ENCODE results near the gene GIMAP5.

Gene GIMAP5

DNA sequence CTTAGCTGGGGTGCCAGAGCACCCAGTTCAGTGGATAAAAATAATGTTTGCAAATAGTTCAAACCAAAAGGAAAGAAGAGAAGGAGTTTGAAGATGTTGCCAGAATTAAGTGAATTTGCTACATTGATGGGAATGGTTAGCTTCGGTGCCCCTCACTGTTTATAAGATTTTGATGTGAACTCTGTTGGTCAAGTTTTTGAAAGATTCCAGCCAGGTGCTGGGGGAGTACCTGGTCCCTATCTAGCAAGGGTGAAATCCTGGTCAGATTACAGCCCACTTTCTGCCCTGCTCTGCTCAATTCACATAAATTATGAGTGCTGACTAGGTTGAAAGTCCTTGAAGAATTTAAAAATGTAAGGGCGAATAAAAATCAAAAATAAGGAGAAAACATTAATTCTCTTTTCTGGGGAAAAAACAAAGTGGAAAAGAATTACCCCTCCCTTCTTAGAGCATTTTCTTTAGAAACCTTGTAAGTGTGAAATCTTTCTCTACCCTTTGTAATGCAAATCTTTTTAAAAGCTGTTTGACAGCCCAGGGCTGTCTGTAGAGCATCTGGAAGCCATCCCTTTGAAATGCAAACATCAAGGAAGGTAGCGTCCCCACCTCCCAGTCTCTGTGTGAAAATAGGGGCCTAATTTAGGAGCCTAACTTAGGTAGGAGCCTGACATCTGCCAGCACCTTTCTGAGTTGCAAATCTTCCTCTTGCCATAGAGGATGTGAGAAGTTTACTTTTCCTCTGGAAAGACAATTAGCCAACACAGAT lies 1.4 kb upstream of the GIMAP5 start:
- no peak for DNase-seq (ENCODE audit: low read depth in 2 of 2)

DNA sequence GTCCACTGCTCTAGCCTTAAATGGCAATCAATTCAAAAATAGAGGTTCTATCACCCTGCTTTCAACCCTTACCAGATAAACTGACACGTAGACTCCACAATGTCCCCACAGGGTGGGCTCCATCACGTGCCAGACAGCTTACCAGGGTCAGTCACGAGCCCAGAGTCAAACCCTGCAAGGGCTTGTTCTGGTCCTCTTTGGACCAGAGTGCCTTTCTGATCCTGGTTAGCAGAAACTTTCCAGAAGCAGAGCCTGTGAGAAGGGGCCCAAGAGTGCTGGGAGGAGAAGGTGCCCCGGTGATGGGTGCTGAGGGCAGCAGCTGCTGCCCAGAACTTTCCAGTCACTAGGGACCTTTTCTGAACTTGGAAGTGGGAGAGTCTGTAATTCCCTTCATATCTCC lies 354 bp upstream of the GIMAP5 start:
- DNase-seq (ENCODE audit: low read depth in 2 of 2): no peak

DNA sequence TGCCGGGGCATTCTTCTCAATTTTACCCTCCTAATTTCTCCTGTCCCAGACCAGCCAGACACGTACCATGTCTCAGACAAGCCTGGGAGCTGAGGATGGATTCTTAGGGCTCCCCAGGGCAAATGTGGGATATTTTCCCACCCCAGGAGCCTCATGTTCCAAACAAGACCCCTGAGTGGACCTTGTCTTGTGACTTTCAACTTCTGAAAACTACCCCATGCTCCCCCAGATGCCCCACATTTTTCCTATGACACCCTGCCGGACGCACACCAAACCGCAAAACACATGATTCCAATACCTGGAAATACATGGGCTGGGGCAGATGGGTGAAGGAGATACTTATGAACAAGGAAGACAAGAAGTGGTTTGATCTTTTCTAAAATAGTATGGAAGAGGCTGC lies 874 bp downstream of the GIMAP5 start:
- DNase-seq (ENCODE audit: low read depth in 2 of 2): no peak

GRCh38 chr7:150738591-150739001 lies 1.4 kb downstream of the GIMAP5 start:
- DNase-seq (ENCODE audit: low read depth in 2 of 2): no peak

DNA sequence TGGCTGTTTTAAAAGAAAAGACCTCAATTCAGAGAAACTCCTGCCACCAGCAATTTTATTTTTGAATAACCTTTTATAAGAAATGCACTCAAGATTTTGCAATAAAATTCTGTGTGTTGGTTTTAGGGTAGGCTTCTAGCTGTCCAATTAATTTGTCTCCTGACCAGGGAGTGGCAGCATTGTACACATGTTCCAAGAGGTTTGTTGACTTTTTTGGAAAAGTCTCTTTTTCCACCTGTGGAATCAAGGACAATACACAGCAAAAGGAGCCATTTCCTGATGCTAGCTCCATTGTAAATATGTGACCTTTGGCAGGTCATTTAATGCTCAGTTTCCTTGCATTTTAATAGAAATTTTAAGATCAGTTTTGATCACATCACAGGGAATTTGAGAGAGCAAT lies 1.8 kb downstream of the GIMAP5 start:
- no peak for DNase-seq (ENCODE audit: low read depth in 2 of 2)

DNA sequence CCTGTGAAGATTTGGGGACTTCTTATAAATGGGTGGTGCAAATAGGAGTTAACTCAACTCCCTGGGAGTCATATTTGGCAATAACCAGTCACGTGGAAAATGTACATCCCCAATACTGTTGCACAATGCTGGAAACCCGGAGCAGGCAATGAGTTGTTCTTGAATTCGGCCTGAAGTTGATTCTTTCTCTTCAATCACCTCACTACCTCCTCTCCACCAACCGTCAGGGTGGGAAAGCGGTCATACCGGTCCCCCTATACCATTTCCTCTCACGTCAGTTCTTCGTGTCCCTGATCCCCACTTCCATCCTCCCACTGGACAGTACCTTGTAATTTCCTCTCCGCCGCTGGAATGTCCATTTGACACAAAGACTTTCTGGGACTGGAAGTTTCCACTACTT lies 2.8 kb downstream of the GIMAP5 start:
- DNase-seq (ENCODE audit: low read depth in 2 of 2): no peak

DNA sequence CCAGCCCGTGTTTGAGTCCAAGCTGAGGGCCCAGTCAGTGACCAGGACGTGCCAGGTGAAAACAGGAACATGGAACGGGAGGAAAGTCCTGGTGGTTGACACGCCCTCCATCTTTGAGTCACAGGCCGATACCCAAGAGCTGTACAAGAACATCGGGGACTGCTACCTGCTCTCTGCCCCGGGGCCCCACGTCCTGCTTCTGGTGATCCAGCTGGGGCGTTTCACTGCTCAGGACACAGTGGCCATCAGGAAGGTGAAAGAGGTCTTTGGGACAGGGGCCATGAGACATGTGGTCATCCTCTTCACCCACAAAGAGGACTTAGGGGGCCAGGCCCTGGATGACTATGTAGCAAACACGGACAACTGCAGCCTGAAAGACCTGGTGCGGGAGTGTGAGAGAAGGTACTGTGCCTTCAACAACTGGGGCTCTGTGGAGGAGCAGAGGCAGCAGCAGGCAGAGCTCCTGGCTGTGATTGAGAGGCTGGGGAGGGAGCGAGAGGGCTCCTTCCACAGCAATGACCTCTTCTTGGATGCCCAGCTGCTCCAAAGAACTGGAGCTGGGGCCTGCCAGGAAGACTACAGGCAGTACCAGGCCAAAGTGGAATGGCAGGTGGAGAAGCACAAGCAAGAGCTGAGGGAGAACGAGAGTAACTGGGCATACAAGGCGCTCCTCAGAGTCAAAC lies 5.2 kb downstream of the GIMAP5 start:
- DNase-seq (ENCODE audit: low read depth in 2 of 2): no peak

GRCh38 chr7:150744041-150744656 lies 6.9 kb downstream of the GIMAP5 start:
- DNase-seq (ENCODE audit: low read depth in 2 of 2): no peak

GRCh38 chr7:150745086-150745485 lies 7.9 kb downstream of the GIMAP5 start:
- no peak for DNase-seq (ENCODE audit: low read depth in 2 of 2)

GRCh38 chr7:150745876-150746275 lies 8.7 kb downstream of the GIMAP5 start:
- no peak for DNase-seq (ENCODE audit: low read depth in 2 of 2)

DNA sequence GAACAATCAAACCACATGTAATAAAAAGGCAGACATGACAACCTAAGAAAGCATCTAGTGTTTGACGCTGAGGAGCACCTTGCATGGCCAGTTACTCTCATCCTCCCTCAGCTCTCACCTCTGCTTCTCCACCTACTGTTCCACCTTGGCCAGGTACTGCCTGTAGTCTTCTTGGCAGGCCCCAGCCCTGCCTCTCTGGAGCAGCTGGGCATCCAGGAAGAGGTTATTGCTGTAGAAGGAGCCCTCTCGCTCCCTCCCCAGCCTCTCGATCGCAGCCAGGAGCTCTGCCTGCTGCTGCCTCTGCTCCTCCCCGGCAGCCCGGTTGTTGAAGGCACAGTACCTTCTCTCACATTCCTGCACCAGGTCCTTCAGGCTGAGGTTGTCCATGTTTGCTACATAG lies 9.7 kb downstream of the GIMAP5 start:
- no peak for DNase-seq (ENCODE audit: low read depth in 2 of 2)

DNA sequence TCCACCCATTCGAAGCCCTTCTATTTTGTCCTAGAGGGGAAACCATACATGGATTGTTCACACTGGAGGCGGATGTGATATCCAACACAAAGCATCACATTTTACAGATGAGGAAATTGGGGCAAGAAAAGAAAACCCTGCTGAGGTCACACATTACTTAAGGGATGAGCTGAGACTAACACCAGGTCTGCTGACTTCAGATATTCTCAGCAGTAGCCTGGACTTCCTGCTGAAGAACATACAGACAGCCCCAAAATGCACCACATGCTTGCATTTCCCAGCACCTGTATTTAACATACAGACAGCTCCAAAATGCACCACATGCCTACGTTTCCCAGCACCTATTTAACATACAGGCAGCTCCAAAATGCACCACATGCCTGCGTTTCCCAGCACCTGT lies 11.2 kb downstream of the GIMAP5 start:
- DNase-seq (ENCODE audit: low read depth in 2 of 2): no peak

DNA sequence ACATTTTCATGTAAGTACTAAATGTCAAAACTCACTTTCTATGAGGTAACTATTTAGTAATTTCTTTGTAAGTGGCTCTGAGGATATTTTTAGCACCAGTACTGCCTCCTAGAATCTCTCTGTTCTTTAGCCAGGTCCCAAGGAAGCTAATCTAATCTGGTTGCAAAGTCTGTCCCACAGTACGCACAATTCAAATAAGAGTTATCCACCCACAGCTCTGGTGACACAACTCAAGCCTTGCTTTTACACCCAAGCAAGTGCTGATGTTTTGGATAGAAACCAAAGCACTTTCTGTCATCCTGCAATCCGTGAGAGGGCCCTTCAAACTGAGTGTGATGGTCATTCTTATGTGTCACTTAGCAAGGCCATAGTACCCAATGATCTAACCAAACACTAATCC lies 14.5 kb downstream of the GIMAP5 start:
- no peak for DNase-seq (ENCODE audit: low read depth in 2 of 2)

GRCh38 chr7:150753239-150753638 lies 16.0 kb downstream of the GIMAP5 start:
- DNase-seq (ENCODE audit: low read depth in 2 of 2): no peak

DNA sequence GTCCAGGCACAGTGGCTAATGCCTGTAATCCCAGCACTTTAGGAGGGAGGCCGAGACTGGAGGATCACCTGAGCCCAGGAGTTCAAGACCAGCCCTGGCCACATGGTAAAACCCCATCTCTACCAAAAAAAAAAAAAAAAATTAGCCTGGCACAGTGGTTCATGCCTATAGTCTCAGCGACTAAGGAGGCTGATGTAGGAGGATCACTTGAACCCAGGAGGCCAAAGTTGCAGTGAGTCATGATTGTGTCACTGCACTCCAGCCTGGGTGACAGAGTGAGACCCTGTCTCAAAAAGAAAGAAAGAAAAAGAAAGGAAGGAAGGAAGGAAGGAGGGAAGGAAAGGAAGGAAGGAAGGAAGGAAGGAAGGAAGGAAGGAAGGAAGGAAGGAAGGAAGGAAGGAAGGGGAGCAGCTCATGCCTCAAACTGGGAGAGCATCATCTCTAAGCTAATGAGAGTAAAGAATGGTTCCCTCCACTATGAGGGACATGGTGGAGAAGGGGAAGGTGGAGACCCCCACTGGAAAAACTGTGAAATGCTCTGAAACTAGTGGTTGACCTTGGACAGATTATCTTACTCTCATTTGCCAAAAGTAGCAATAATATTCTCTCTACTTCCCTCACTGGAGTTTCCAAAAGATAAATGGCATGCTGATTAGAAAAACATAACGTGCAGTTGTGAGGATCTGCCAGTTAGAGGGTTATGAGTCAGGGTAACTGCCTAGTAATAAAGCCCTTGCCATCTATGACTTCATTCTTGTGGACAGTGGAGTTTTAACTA lies 16.8 kb downstream of the GIMAP5 start:
- no peak for DNase-seq (ENCODE audit: low read depth in 2 of 2)

- DNase-seq (ENCODE audit: low read depth in 2 of 2): no peak
Measured at GRCh38 chr7:150754951-150755350, 17.7 kb downstream of the GIMAP5 start.

DNA sequence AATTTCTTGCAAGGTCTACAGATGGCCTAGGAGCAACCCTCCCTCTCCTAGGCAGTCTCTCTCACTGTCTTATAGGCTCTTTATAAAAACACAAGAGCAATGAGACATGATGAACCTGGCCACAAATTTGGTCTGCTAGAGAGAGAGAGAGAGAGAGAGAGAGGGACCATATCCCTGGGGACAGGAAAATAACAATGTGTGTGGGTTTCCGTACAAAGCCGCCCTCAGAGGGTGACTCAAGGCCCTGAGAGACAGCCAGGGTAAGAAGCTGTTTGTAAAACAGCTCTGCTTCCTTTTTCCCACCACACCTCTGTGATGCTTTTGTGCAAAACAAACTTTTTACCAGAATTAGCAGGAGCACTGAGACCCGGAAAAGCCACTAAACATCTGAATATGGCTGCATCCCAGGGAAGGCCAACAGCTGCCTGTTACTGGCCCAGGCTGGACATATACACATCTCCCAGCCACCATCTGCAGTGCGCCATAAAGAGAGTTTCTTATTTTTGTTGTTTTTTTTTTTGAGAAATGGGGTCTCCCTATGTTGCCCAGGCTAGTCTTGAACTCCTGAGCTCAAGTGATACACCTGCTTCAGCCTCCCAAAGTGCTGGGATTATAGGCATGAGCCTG lies 18.4 kb downstream of the GIMAP5 start:
- peak; percentile 47 to 68 for DNase-seq (ENCODE audit: low read depth in 2 of 2)

GRCh38 chr7:150756166-150756565 lies 18.9 kb downstream of the GIMAP5 start:
- no peak for DNase-seq (ENCODE audit: low read depth in 2 of 2)

GRCh38 chr7:150756858-150757257 lies 19.6 kb downstream of the GIMAP5 start:
- no peak for DNase-seq (ENCODE audit: low read depth in 2 of 2)

GRCh38 chr7:150759479-150759878 lies 22.3 kb downstream of the GIMAP5 start:
- DNase-seq (ENCODE audit: low read depth in 2 of 2): no peak

- no peak for DNase-seq (ENCODE audit: low read depth in 2 of 2)
Measured at GRCh38 chr7:150766334-150766709, 29.1 kb downstream of the GIMAP5 start.

DNA sequence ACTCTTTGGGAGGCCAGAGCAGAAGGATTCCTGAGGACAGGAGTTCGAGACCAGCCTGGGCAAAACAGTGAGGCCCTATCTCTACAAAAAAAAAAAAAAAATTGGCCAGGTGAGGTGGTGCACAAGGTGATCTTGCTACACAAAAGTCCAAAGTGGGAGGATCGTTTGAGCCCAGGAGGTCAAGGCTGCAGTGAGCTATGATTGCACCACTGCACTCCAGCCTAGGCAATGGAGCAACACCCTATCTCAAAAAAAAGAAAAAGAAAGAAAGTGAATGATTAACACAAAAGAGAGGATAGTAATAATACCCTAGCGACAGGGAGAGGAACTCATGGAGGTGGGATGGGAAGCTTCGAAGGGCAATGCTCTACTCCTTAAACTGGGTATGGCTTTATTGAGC lies 32.5 kb downstream of the GIMAP5 start:
- no peak for DNase-seq (ENCODE audit: low read depth in 2 of 2)
